ENCODE measurements around the gene LTB. TPM values are rescaled to one million over a fixed set of nuclear protein-coding genes. Genes with fewer than 3 reads are reported as not detected.
"Not testable (repeated sequence)": the region's sequence is repeated elsewhere in the genome, so short reads cannot be mapped to it uniquely, and the experiment has no call there.

LTB gene
- total RNA-seq, 4 donors from 2014 or later = 14.9 TPM; not detected in 3

- TF ChIP-seq POLR2A (IDR thresholded peaks at IDR 0.05) (no peak), CTCF (IDR thresholded peaks at IDR 0.05) (peak; percentile 39 to 59 (median 45))
- Histone ChIP-seq H3K36me3 (no peaks in the 10 kb centered on the region), H3K27me3 (no peaks in the 10 kb centered on the region), H3K27ac (peak overlapping the region in 1 of 4 donors; percentile 25), H3K9me3 (no peaks in the 10 kb centered on the region), H3K4me1 (peaks cover 0 to 9% (median 3%) of the 10 kb centered on the region in 4 donors), H3K4me3 (no peak overlapping the region)
- no peak for DNase-seq
These were observed 14.8 kb upstream of the LTB start for GRCh38 chr6:31597006-31597405.

- TF ChIP-seq CTCF (IDR thresholded peaks at IDR 0.05) (no peak), POLR2A (IDR thresholded peaks at IDR 0.05) (no peak)
- Histone ChIP-seq H3K27me3 (no peaks in the 10 kb centered on the region), H3K9me3 (no peaks in the 10 kb centered on the region), H3K4me3 (no peak overlapping the region), H3K36me3 (no peaks in the 10 kb centered on the region), H3K27ac (peak overlapping the region in 3 of 4 donors; percentile 35 to 83 (median 63)), H3K4me1 (peaks cover 0 to 12% (median 8%) of the 10 kb centered on the region in 4 donors)
- DNase-seq = no peak
These were observed 10.2 kb upstream of the LTB start for GRCh38 chr6:31592396-31592771.

- not testable (repeated sequence) for H3K27me3 ChIP-seq, H3K36me3 ChIP-seq, H3K9me3 ChIP-seq, DNase-seq, H3K4me3 ChIP-seq, H3K27ac ChIP-seq
- H3K4me1 ChIP-seq = peaks cover 0 to 29% (median 16%) of the 10 kb centered on the region in 4 donors
These were observed 8.5 kb upstream of the LTB start for GRCh38 chr6:31590691-31591090.

- H3K4me3 ChIP-seq = no peak overlapping the region
- TF ChIP-seq CTCF (IDR thresholded peaks at IDR 0.05) (no peak), POLR2A (IDR thresholded peaks at IDR 0.05) (no peak)
- H3K36me3 ChIP-seq = no peaks in the 10 kb centered on the region
- H3K27me3 ChIP-seq = no peaks in the 10 kb centered on the region
- no peak for DNase-seq
- H3K4me1 ChIP-seq = peaks cover 0 to 33% (median 20%) of the 10 kb centered on the region in 4 donors
- H3K9me3 ChIP-seq = no peaks in the 10 kb centered on the region
- H3K27ac ChIP-seq = peak overlapping the region in 1 of 4 donors; percentile 93
These were observed 6.8 kb upstream of the LTB start for GRCh38 chr6:31588871-31589650.

GRCh38 chr6:31587791-31588777 lies 5.9 kb upstream of the LTB start:
- H3K36me3 ChIP-seq = no peaks in the 10 kb centered on the region
- no peaks in the 10 kb centered on the region for H3K27me3 ChIP-seq
- no peak for TF ChIP-seq POLR2A (IDR thresholded peaks at IDR 0.05)
- no peak for TF ChIP-seq CTCF (IDR thresholded peaks at IDR 0.05)
- no peaks in the 10 kb centered on the region for H3K9me3 ChIP-seq
- no peak for DNase-seq
- H3K4me3 ChIP-seq = peak overlapping the region in 2 of 4 donors; percentile 7 to 10
- H3K4me1 ChIP-seq = peaks cover 0 to 28% (median 17%) of the 10 kb centered on the region in 4 donors
- peak overlapping the region; percentile 19 to 93 (median 48) for H3K27ac ChIP-seq
